Caki2 (cell line): ENCODE measurements around the gene TRIM46. TPM values are rescaled to one million over a fixed set of nuclear protein-coding genes. Genes with fewer than 3 reads are reported as not detected.
"Not testable (repeated sequence)": the region's sequence is repeated elsewhere in the genome, so short reads cannot be mapped to it uniquely, and the experiment has no call there.

ENCODE experiments used
- DNase-seq: peaks from one replicate; pipeline ENCODE4 v3.0.0-alpha.2; 2015; ENCODE audit warnings: low read depth
- in situ Hi-C: cut with HindIII; loops from 2 replicates; pipeline ENCODE4 v1.10.0; 2016; ENCODE audit warnings: low sequenced_read_pairs, low pct_unique_long_range_greater_than_20kb, mixed read lengths
- total RNA-seq: library from RNA; depleted of rRNA; stranded (reverse); fragments of >200 nt; shearing (Covaris generic); gene quantifications from 2 replicates; pipeline ENCODE4 v1.2.3, GENCODE V29; 2014; ENCODE audit warnings: low replicate concordance

TRIM46 gene
- total RNA-seq, 1 experiment from 2014 or later: not detected

DNA sequence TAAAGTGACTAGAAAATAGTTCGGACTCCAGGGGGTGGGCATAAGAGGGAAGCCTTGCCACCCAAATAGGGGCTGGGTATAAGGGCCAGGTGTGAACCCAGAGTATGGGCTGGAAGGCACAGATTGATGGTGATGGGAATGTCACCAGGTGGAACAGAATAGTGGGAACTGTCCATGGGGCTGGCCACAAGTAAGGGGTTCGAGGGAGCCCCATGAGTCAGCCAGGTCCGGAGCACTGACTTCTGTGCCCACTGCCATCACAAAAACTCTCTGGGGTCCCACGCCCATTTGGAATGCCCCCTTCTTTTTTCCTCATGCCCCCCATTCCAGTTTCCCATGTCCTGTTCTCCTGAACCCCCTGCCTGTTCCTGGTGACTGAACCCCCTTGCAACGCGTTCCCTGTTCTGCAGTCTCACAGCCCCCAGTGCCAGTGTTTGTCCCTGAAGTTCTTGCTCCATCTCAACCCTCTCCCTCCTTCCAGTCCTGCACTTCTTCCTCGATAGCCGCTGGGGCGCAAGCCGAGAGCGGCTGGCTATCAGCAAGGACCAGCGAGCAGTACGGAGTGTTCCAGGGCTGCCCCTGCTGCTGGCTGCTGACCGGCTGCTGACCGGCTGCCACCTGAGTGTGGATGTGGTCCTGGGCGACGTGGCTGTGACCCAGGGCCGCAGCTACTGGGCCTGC, 7.9 kb downstream of the TRIM46 start:
- in situ Hi-C loops: no loop called here

DNA sequence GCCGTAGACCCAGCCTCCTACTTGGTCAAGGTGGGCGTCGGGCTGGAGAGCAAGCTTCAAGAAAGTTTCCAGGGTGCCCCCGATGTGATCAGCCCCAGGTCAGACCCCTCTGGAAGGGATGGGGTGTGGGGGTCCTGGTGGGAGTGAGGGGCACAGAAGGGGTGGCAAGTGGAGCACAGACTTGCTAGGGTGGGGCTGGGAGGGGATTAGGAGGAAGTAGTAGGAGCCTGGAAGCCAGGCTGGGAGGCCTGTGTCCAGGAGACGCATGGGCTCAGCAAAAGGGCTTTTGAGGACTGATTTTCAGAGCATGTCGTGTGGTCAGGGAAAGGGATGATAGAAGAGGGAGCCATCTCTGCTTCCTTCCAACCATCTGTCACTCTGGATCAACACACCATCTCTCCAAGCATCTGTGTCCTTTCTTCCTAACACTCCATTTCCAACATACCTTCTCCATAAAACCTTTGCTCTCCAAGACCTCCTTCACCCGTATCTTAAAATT, 8.5 kb downstream of the TRIM46 start:
- no peak for DNase-seq
- in situ Hi-C loops: no loop called here

More for the DNA sequence above, 7.9 kb downstream of the TRIM46 start:
- DNase-seq: no peak

- DNase-seq: no peak
- in situ Hi-C loops: no loop called here
These were observed 10.1 kb downstream of the TRIM46 start for GRCh38 chr1:155183775-155184221.

GRCh38 chr1:155184351-155184811, 10.7 kb downstream of the TRIM46 start:
- in situ Hi-C loops: no loop called here
- DNase-seq: no peak

DNA sequence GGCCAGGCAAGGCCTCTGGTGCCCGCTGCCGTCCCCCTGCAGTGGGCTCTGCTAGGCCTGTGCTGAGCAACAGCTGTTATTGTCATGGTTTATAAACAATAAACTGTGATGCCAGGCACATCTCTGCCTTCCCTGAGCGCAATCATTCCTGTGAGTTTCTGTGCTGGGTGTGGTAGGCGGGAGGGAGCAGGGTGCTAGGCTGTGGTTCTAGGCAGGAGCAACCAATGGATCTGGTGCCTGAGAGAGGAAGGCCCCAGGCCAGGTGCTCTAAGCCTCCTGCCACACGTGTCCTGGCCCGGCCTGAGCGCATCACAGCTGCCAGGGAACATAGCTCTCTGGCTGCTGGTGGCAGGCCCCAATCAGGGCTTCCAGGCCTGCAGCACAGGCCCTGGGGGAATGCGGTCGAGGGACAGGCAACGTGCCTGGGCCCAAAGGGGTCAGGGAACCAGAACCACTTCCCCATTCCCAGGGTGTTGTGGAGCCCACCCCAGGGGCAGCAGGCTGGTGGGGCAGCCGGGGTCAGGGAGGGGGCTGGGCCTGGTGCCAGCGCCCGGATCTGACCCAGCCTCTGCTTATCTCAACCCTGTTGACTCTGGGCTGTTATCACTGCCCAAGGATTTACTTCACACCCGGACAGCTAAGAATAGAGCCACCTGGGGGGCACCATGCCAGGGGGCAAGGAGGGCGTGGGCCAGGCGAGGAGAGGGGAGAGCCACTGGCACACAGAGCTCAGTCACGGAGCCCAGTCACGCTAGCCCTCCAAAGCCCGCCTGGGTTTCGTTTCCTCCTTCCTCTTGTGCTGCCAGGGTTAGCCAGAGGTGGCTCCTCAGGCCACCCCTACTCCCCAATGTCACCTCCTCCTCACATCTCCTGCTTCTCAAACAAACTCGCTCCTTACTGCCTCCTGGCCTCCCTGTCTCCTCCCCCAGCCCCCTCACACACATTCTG, 11.5 kb downstream of the TRIM46 start:
- in situ Hi-C loops: no loop called here
- DNase-seq: no peak

- DNase-seq: no peak
- in situ Hi-C loops: no loop called here
These were observed 12.1 kb downstream of the TRIM46 start for GRCh38 chr1:155185783-155186066.

GRCh38 chr1:155186067-155186793, 12.6 kb downstream of the TRIM46 start:
- no peak for DNase-seq
- in situ Hi-C loops: no loop called here

DNA sequence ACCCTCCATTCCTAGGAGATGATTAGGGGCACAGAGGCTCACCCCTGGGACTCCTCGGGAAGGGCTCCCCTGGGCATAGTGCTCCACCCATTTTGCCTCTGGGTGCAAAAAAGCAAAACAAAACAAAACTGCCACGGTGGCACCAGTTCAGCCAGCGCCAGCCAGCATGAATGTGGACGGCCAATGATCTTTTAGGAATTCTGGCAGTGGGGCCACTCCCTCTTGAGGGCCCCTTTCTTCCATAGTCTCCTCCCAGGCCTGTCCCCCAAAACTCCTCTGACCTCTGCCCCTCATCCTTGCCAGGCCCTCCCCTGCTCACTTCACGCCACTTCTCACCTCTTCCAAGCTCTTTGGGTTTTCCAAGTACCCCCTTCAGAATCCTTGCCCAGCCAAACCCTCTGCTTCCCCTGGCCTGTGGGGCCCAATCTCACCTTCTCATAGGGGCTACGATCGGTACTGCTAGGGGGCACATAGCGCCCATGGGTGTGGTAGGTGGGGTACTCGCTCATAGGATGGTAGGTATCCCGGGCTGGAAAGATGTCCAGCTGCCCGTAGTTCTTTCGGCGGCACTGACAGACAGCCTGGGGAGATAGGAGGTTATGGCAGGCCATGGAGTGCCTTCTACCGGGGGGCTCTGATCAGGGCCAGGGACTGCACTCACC, 13.3 kb downstream of the TRIM46 start:
- in situ Hi-C loops: no loop called here
- no peak for DNase-seq

GRCh38 chr1:155187456-155187891, 13.8 kb downstream of the TRIM46 start:
- no peak for DNase-seq
- in situ Hi-C loops: no loop called here

DNA sequence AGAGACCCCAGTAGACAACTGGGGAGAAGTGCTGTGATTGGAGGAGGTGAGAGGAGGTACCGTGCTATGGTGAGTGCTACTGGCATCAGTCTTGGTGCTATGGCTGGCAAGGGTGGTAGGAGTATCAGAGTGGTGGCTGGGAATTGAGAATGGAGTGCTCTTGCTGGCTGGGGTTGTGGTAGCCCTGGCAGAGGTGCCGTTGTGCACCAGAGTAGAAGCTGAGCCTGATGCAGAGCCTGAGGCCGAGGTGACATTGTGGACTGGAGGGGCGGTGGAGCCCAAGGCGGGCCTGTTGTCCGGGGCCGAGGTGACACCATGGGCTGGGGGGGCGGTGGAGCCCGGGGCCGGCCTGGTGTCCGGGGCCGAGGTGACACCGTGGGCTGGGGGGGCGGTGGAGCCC, 14.6 kb downstream of the TRIM46 start:
- DNase-seq: no peak
- in situ Hi-C loops: no loop called here

GRCh38 chr1:155189926-155190325, 16.3 kb downstream of the TRIM46 start:
- in situ Hi-C loops, DNase-seq: not testable (repeated sequence)

DNA sequence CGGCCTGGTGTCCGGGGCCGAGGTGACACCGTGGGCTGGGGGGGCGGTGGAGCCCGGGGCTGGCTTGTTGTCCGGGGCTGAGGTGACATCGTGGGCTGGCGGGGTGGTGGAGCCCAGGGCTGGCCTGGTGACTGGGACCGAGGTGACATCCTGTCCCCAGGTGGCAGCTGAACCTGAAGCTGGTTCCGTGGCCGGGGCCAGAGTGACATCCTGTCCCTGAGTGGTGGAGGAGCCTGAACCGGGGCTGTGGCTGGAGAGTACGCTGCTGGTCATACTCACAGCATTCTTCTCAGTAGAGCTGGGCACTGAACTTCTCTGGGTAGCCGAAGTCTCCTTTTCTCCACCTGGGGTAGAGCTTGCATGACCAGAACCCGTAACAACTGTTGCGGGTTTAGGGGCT, 18.3 kb downstream of the TRIM46 start:
- in situ Hi-C loops: no loop called here
- DNase-seq: no peak

- in situ Hi-C loops: no loop called here
- DNase-seq: no peak
These were observed 19.0 kb downstream of the TRIM46 start for GRCh38 chr1:155192346-155193274.

- in situ Hi-C loops: no loop called here
- DNase-seq: peak; percentile 96
These were observed 19.8 kb downstream of the TRIM46 start for GRCh38 chr1:155193275-155193990.

DNA sequence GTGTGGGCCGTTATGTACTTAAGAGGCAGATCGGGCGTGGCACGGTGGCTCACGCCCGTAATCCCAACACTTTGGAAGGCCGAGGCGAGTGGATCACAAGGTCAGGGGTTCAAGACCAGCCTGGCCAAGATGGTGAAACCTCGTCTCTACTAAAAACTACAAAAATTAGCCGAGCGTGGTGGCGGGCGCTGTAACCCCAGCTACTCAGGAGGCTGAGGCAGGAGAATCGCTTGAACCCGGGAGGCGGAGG, 20.3 kb downstream of the TRIM46 start:
- in situ Hi-C loops, DNase-seq: not testable (repeated sequence)

GRCh38 chr1:155195201-155196102, 21.8 kb downstream of the TRIM46 start:
- in situ Hi-C loops: no loop called here
- peak; percentile 14 for DNase-seq
